ENCODE data around the gene FUNDC2. TPM values are rescaled to one million over a fixed set of nuclear protein-coding genes. Genes with fewer than 3 reads are reported as not detected.
A peak's percentile ranks its signal among the peaks of the same experiment; 100 is the strongest.

The FUNDC2 gene
- total and polyA plus RNA-seq, 10 of the 15 experiments (the other 5 are each of a cell fraction or from before 2014, with no cell fraction given), result 70.5 to 353 (median 165) TPM

DNA sequence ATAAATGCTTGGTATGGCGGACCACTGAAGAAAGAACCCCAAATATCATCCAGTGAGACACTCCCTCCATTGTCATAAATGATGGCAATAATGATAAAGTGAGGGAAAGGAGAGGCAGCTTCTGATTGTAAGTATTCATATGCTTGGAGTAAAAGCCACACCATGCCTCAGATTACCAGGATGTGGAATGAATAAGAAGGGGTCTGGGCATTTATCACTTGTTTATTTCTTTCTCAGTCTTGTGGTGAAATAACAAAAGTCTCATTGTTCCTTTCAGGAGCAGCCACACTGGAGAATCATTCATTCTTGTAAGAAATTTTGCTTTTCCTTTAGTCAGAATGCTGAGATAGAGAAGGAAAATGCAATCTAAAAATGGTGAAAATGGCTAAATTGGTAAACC, 25.8 kb upstream of the FUNDC2 start:
- in situ Hi-C loops (cut with MboI) (no loop called here), intact Hi-C loops (cut with micrococcal nuclease; ENCODE audit: unreplicated experiment) (no loop called here)
- Histone ChIP-seq H3K27ac (ENCODE audit: control insufficient read depth, insufficient read depth) (no peak overlapping the region), H3K4me1 (ENCODE audit: control insufficient read depth, insufficient read depth, low read length) (no peaks in the 10 kb centered on the region), H3K79me2 (ENCODE audit: control insufficient read depth, insufficient read depth, low read length) (no peaks in the 10 kb centered on the region), H3K36me3 (ENCODE audit: control insufficient read depth in 2 of 2, insufficient read depth in 2 of 2, low read length in 1 of 2) (no peaks in the 10 kb centered on the region), H3K27me3 (replicated peaks in 1 of 2; ENCODE audit: control insufficient read depth in 2 of 2, insufficient read depth in 2 of 2, low read length in 1 of 2) (no peaks in the 10 kb centered on the region), H4K20me1 (ENCODE audit: control insufficient read depth, insufficient read depth) (no peaks in the 10 kb centered on the region), H3K9ac (ENCODE audit: control insufficient read depth, insufficient read depth, low read length) (no peak overlapping the region), H3K4me2 (ENCODE audit: control insufficient read depth, insufficient read depth) (no peak overlapping the region), H3K4me3 (no peak overlapping the region), H2AFZ (ENCODE audit: control insufficient read depth, low read depth, low read length) (no peak overlapping the region), H3K9me3 (replicated peaks; ENCODE audit: control insufficient read depth, insufficient read depth, low read length) (no peaks in the 10 kb centered on the region)
- POLR2A ChIA-PET, result no interaction called here
- no peak for ATAC-seq
- RAD21 ChIA-PET (ENCODE audit: unreplicated experiment), result no interaction called here
- TF ChIP-seq HDAC6 (IDR thresholded peaks at IDR 0.05; ENCODE audit: unreplicated experiment) (no peak), ZNF384 (IDR thresholded peaks at IDR 0.05; ENCODE audit: borderline replicate concordance, low read depth, low read length) (no peak), EP300 (IDR thresholded peaks at IDR 0.05; ENCODE audit: borderline replicate concordance in 1 of 2, control insufficient read depth in 1 of 2, low read depth in 2 of 2, low read length in 2 of 2) (no peak)
- WGBS (ENCODE audit: insufficient coverage, insufficient replicate concordance, low lambda C conversion rate, missing lambda C conversion rate), result 29% methylated on average over 1 of the region's 1 CpG
- FAIRE-seq, result no peak
- SMC1A ChIA-PET (ENCODE audit: uncharacterized antibody, unreplicated experiment), result interaction anchor here (1.9 kb wide), 1 partner anchor 10 kb away, joined by 4 read pairs; no protein-coding TSS in a partner anchor
- no TSS peak for BruUV-seq (replicated peaks)
- CTCF ChIA-PET, result no interaction called here
- DNase-seq (ENCODE audit: low read depth, low spot score), result no peak

DNA sequence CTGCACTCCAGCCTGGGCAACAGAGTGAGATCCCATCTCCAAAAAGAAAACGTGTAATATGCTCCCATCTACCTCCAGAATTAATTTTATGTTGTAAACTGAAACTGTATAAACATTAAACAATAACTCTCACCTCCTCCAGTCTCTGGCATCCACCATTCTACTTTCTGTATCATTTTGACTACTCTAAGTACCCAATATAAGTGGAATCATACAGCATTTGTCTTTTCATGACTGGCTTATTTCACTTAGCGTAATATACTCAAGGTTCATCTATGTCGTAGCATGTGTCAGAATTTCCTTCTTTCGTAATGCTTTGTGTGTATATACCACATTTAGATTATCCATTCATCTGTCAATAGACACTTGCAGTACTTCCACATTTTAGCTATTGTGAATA, 24.8 kb upstream of the FUNDC2 start:
- in situ Hi-C loops (cut with MboI), result no loop called here
- no peaks in the 10 kb centered on the region for H4K20me1 ChIP-seq (ENCODE audit: control insufficient read depth, insufficient read depth)
- H3K27me3 ChIP-seq (replicated peaks in 1 of 2; ENCODE audit: control insufficient read depth in 2 of 2, insufficient read depth in 2 of 2, low read length in 1 of 2), result no peaks in the 10 kb centered on the region
- no peaks in the 10 kb centered on the region for H3K79me2 ChIP-seq (ENCODE audit: control insufficient read depth, insufficient read depth, low read length)
- ChIA-PET POLR2A (no interaction called here), SMC1A (ENCODE audit: uncharacterized antibody, unreplicated experiment) (no interaction called here), RAD21 (ENCODE audit: unreplicated experiment) (no interaction called here), CTCF (no interaction called here)
- TF ChIP-seq TAF1 (IDR thresholded peaks at IDR 0.05; ENCODE audit: borderline replicate concordance, low read depth, low read length), result no peak
- BruUV-seq (replicated peaks), result no TSS peak
- WGBS (ENCODE audit: insufficient coverage, insufficient replicate concordance, low lambda C conversion rate, missing lambda C conversion rate), result 78% methylated on average over 4 of the region's 4 CpGs
- H3K9me3 ChIP-seq (replicated peaks; ENCODE audit: control insufficient read depth, insufficient read depth, low read length), result no peaks in the 10 kb centered on the region
- H3K4me2 ChIP-seq (ENCODE audit: control insufficient read depth, insufficient read depth), result no peak overlapping the region
- no peaks in the 10 kb centered on the region for H3K36me3 ChIP-seq (ENCODE audit: control insufficient read depth in 2 of 2, insufficient read depth in 2 of 2, low read length in 1 of 2)
- H2AFZ ChIP-seq (ENCODE audit: control insufficient read depth, low read depth, low read length), result no peak overlapping the region
- ATAC-seq, result peak; percentile 54
- H3K9ac ChIP-seq (ENCODE audit: control insufficient read depth, insufficient read depth, low read length), result no peak overlapping the region
- H3K4me1 ChIP-seq (ENCODE audit: control insufficient read depth, insufficient read depth, low read length), result no peaks in the 10 kb centered on the region
- no peak overlapping the region for H3K27ac ChIP-seq (ENCODE audit: control insufficient read depth, insufficient read depth)
- FAIRE-seq, result no peak
- intact Hi-C loops (cut with micrococcal nuclease; ENCODE audit: unreplicated experiment), result no loop called here
- DNase-seq (ENCODE audit: low read depth, low spot score), result no peak
- H3K4me3 ChIP-seq, result no peak overlapping the region
